Neuronal stem cell (in vitro differentiated cells): Measurements from ENCODE around the gene ACSM6.

Experiments
- DNase-seq: peaks from one replicate; pipeline ENCODE4 v3.0.0-alpha.2; 2013; ENCODE audit warnings: low spot score
- H2AFZ ChIP-seq: one replicate; pipeline ENCODE4 v1.6.1; 2013; ENCODE audit warnings: mild to moderate bottlenecking, low read length, inconsistent platforms
- H2AK5ac ChIP-seq: 2 replicates; pipeline ENCODE4 v1.6.1; 2013; ENCODE audit warnings: low read depth, mild to moderate bottlenecking, inconsistent platforms, low read length, moderate library complexity, mixed read lengths
- H2BK120ac ChIP-seq: 2 replicates; pipeline ENCODE4 v1.6.1; 2013; ENCODE audit warnings: low read depth, mild to moderate bottlenecking, inconsistent platforms, low read length, moderate library complexity, mixed read lengths
- H2BK12ac ChIP-seq: one replicate; pipeline ENCODE4 v1.6.1; 2013; ENCODE audit warnings: low read length, inconsistent platforms
- H2BK15ac ChIP-seq: 2 replicates; pipeline ENCODE4 v1.6.1; 2013; ENCODE audit warnings: mild to moderate bottlenecking, low read length, inconsistent platforms, mixed read lengths
- H2BK5ac ChIP-seq: one replicate; pipeline ENCODE4 v1.6.1; 2013; ENCODE audit warnings: inconsistent platforms, mild to moderate bottlenecking, low read length, moderate library complexity
- H3K14ac ChIP-seq: one replicate; pipeline ENCODE4 v1.6.1; 2013; ENCODE audit warnings: low read length, inconsistent platforms
- H3K18ac ChIP-seq: 2 replicates; pipeline ENCODE4 v1.6.1; 2013; ENCODE audit warnings: low read length, inconsistent platforms
- H3K23ac ChIP-seq: 2 replicates; pipeline ENCODE4 v1.6.1; 2013; ENCODE audit warnings: low read depth, mild to moderate bottlenecking, mixed read lengths, low read length, inconsistent platforms; ENCODE audit not compliant: poor library complexity
- H3K27ac ChIP-seq: replicated peaks from 3 replicates; pipeline ENCODE4 v1.5.1; 2013; ENCODE audit warnings: low read length, inconsistent platforms
- H3K27me3 ChIP-seq, 3 experiments: 2 replicates each; pipeline ENCODE4 v1.6.1; 2013; ENCODE audit warnings: low read length in 3 of 3, mild to moderate bottlenecking in 2 of 3, inconsistent platforms in 1 of 3, low read depth in 1 of 3, mixed read lengths in 1 of 3, moderate library complexity in 1 of 3; ENCODE audit not compliant: control insufficient read depth in 3 of 3, insufficient read depth in 3 of 3
- H3K36me3 ChIP-seq, 2 donors: replicated peaks in 1 of 2; 2 replicates each; pipeline ENCODE4 v1.6.1; 2013; ENCODE audit warnings: low read length in 2 of 2; ENCODE audit not compliant: control insufficient read depth in 2 of 2, insufficient read depth in 2 of 2
- H3K4ac ChIP-seq: 2 replicates; pipeline ENCODE4 v1.6.1; 2013; ENCODE audit warnings: inconsistent platforms, mild to moderate bottlenecking, low read length, moderate library complexity
- H3K4me1 ChIP-seq, 2 donors: 1 replicate in 1 of 2; 2 replicates in 1 of 2; pipeline ENCODE4 v1.6.1; 2013; ENCODE audit warnings: low read length in 2 of 2, low read depth in 1 of 2; ENCODE audit not compliant: control insufficient read depth in 2 of 2, insufficient read depth in 1 of 2
- H3K4me2 ChIP-seq: one replicate; pipeline ENCODE4 v1.6.1; 2013; ENCODE audit warnings: mild to moderate bottlenecking, low read length, inconsistent platforms; ENCODE audit not compliant: insufficient read depth, poor library complexity, severe bottlenecking
- H3K4me3 ChIP-seq, 2 donors: 2 replicates each; pipeline ENCODE4 v1.5.1; 2013; ENCODE audit warnings: low read length in 2 of 2, mild to moderate bottlenecking in 2 of 2, inconsistent platforms in 1 of 2, moderate library complexity in 1 of 2
- H3K79me1 ChIP-seq: one replicate; pipeline ENCODE4 v1.6.1; 2013; ENCODE audit warnings: low read depth, mild to moderate bottlenecking, inconsistent platforms, low read length, moderate library complexity
- H3K9ac ChIP-seq: one replicate; pipeline ENCODE4 v1.6.1; 2013; ENCODE audit warnings: mild to moderate bottlenecking, low read depth, low read length, inconsistent platforms; ENCODE audit not compliant: poor library complexity
- H3K9me3 ChIP-seq, 2 donors: replicated peaks in 1 of 2; 2 replicates each; pipeline versions ENCODE3 to v1.6.1; 2013; ENCODE audit warnings: low read length in 2 of 2, mild to moderate bottlenecking in 2 of 2, inconsistent platforms in 1 of 2, low read depth in 1 of 2, mixed read lengths in 1 of 2, moderate library complexity in 1 of 2; ENCODE audit not compliant: control insufficient read depth in 2 of 2, insufficient read depth in 1 of 2
- H4K8ac ChIP-seq: one replicate; pipeline ENCODE4 v1.6.1; 2013; ENCODE audit warnings: low read depth, mild to moderate bottlenecking, inconsistent platforms, low read length, moderate library complexity
- H4K91ac ChIP-seq: one replicate; pipeline ENCODE4 v1.6.1; 2013; ENCODE audit warnings: low read length, low read depth, mild to moderate bottlenecking, inconsistent platforms; ENCODE audit not compliant: poor library complexity
- WGBS, 2 donors: extraction: QIAGEN DNeasy Blood & Tissue Kit; methylation state at CpG; one replicate each; pipeline ENCODE4 v1.1.7; 2013; ENCODE audit warnings: missing lambda C conversion rate in 2 of 2, mixed read lengths in 1 of 2; ENCODE audit not compliant: insufficient read length in 2 of 2, insufficient replicate concordance in 1 of 2; ENCODE audit errors: extremely low coverage in 2 of 2; 5-methylcytosine and 5-hydroxymethylcytosine counted together

ACSM6 gene

GRCh38 chr10:95248989-95249388, 55.0 kb downstream of the ACSM6 start:
- no peak overlapping the region for H2AK5ac ChIP-seq
- no peak overlapping the region for H3K27ac ChIP-seq
- peak overlapping the region; percentile 6 for H3K18ac ChIP-seq
- no peaks in the 10 kb centered on the region for H3K36me3 ChIP-seq
- H3K23ac ChIP-seq: no peak overlapping the region
- H2BK5ac ChIP-seq: no peak overlapping the region
- WGBS, 2 donors: no CpG with 5 or more reads among the region's 3 CpGs
- H3K4me2 ChIP-seq: no peak overlapping the region
- H3K9ac ChIP-seq: no peak overlapping the region
- H2AFZ ChIP-seq: no peak overlapping the region
- no peak overlapping the region for H3K4me3 ChIP-seq
- H2BK12ac ChIP-seq: peak overlapping the region; percentile 43
- H3K4me1 ChIP-seq: peaks cover 0 to 1% of the 10 kb centered on the region in 2 donors
- no peak overlapping the region for H2BK120ac ChIP-seq
- H3K4ac ChIP-seq: no peak overlapping the region
- H4K91ac ChIP-seq: no peak overlapping the region
- H3K9me3 ChIP-seq: no peaks in the 10 kb centered on the region
- no peak overlapping the region for H4K8ac ChIP-seq
- no peak overlapping the region for H3K14ac ChIP-seq
- no peak for DNase-seq
- no peak overlapping the region for H2BK15ac ChIP-seq
- peaks cover 0 to 3% (median 2%) of the 10 kb centered on the region in 3 experiments for H3K27me3 ChIP-seq
- no peaks in the 10 kb centered on the region for H3K79me1 ChIP-seq

- Histone ChIP-seq H2BK12ac (no peak overlapping the region), H3K27ac (no peak overlapping the region), H3K9ac (no peak overlapping the region), H3K14ac (no peak overlapping the region), H3K18ac (no peak overlapping the region), H2BK5ac (no peak overlapping the region), H2BK120ac (no peak overlapping the region), H4K91ac (no peak overlapping the region), H3K4me3 (no peak overlapping the region), H3K23ac (no peak overlapping the region), H3K9me3 (no peaks in the 10 kb centered on the region), H3K79me1 (no peaks in the 10 kb centered on the region), H4K8ac (no peak overlapping the region), H3K4me2 (no peak overlapping the region), H2AK5ac (no peak overlapping the region), H3K27me3 (peaks cover 0 to 2% (median 0%) of the 10 kb centered on the region in 3 experiments), H3K4me1 (peaks cover 0 to 1% of the 10 kb centered on the region in 2 donors), H2AFZ (no peak overlapping the region), H3K4ac (no peak overlapping the region), H3K36me3 (no peaks in the 10 kb centered on the region), H2BK15ac (no peak overlapping the region)
- no peak for DNase-seq
- no CpG with 5 or more reads among the region's 3 CpGs for WGBS, 2 donors
Observed at GRCh38 chr10:95249467-95249866, 55.4 kb downstream of the ACSM6 start.

GRCh38 chr10:95250856-95251255, 56.8 kb downstream of the ACSM6 start:
- Histone ChIP-seq H4K8ac (no peak overlapping the region), H3K4me3 (no peak overlapping the region), H3K4me1 (peaks cover 0 to 1% of the 10 kb centered on the region in 2 donors), H3K4ac (no peak overlapping the region), H2BK120ac (no peak overlapping the region), H3K9me3 (no peaks in the 10 kb centered on the region), H2AK5ac (no peak overlapping the region), H2BK15ac (no peak overlapping the region), H4K91ac (no peak overlapping the region), H2BK5ac (no peak overlapping the region), H3K9ac (no peak overlapping the region), H3K27ac (no peak overlapping the region), H3K79me1 (no peaks in the 10 kb centered on the region), H2AFZ (no peak overlapping the region), H3K18ac (no peak overlapping the region), H3K4me2 (no peak overlapping the region), H3K23ac (no peak overlapping the region), H2BK12ac (no peak overlapping the region), H3K27me3 (peaks cover 0 to 2% (median 0%) of the 10 kb centered on the region in 3 experiments), H3K14ac (no peak overlapping the region), H3K36me3 (no peaks in the 10 kb centered on the region)
- DNase-seq: no peak
- no CpG with 5 or more reads among the region's 4 CpGs for WGBS, 2 donors

GRCh38 chr10:95253007-95253406, 59.0 kb downstream of the ACSM6 start:
- no peak overlapping the region for H2BK12ac ChIP-seq
- H3K36me3 ChIP-seq: no peaks in the 10 kb centered on the region

More at GRCh38 chr10:95253007-95253406, 59.0 kb downstream of the ACSM6 start:
- Histone ChIP-seq H3K4me1 (no peaks in the 10 kb centered on the region), H3K27me3 (peaks cover 0 to 2% (median 0%) of the 10 kb centered on the region in 3 experiments), H4K91ac (no peak overlapping the region), H2BK5ac (no peak overlapping the region), H3K23ac (no peak overlapping the region), H2AFZ (no peak overlapping the region), H3K9ac (no peak overlapping the region), H4K8ac (no peak overlapping the region), H3K14ac (no peak overlapping the region), H3K4me2 (no peak overlapping the region), H3K4ac (no peak overlapping the region), H3K4me3 (no peak overlapping the region), H3K79me1 (no peaks in the 10 kb centered on the region), H3K27ac (no peak overlapping the region), H2BK120ac (no peak overlapping the region), H3K18ac (no peak overlapping the region), H2BK15ac (no peak overlapping the region), H2AK5ac (no peak overlapping the region), H3K9me3 (no peaks in the 10 kb centered on the region)
- no peak for DNase-seq
- no CpG with 5 or more reads among the region's 2 CpGs for WGBS, 2 donors
